Measurements from ENCODE around the gene CHAD. TPM values are rescaled to one million over a fixed set of nuclear protein-coding genes. Genes with fewer than 3 reads are reported as not detected.
"Not testable (repeated sequence)": the region's sequence is repeated elsewhere in the genome, so short reads cannot be mapped to it uniquely, and the experiment has no call there.

The CHAD gene
- total RNA-seq, 1 donor from 2014 or later = not detected

GRCh38 chr17:50493744-50494143 is 25.1 kb upstream of the CHAD start:
- DNase-seq = no peak

GRCh38 chr17:50492214-50492613 is 23.5 kb upstream of the CHAD start:
- no peak for DNase-seq

GRCh38 chr17:50491505-50491904 is 22.8 kb upstream of the CHAD start:
- DNase-seq = no peak

- no peak for DNase-seq
Observed at GRCh38 chr17:50488880-50489279, 20.2 kb upstream of the CHAD start.

GRCh38 chr17:50487213-50488096 is 18.8 kb upstream of the CHAD start:
- DNase-seq = no peak

- no peak for DNase-seq
Observed at GRCh38 chr17:50484386-50485155, 15.9 kb upstream of the CHAD start.

GRCh38 chr17:50483266-50483665 is 14.6 kb upstream of the CHAD start:
- DNase-seq = no peak

GRCh38 chr17:50482516-50482915 is 13.8 kb upstream of the CHAD start:
- DNase-seq = peak; percentile 80

- DNase-seq = no peak
Observed at GRCh38 chr17:50482110-50482509, 13.4 kb upstream of the CHAD start.

- DNase-seq = no peak
Observed at GRCh38 chr17:50481648-50482047, 13.0 kb upstream of the CHAD start.

- no peak for DNase-seq
Observed at GRCh38 chr17:50480854-50481490, 12.3 kb upstream of the CHAD start.

GRCh38 chr17:50480142-50480764 is 11.6 kb upstream of the CHAD start:
- no peak for DNase-seq

GRCh38 chr17:50479522-50480141 is 11.0 kb upstream of the CHAD start:
- no peak for DNase-seq

- DNase-seq = peak; percentile 79
Observed at GRCh38 chr17:50478391-50479381, 10.0 kb upstream of the CHAD start, which contains the start of gene RSAD1. TSS of gene RSAD1 (plus strand) at chr17:50478860. CDS start at chr17:50478885, 25 bp downstream.

GRCh38 chr17:50477976-50478375 is 9.3 kb upstream of the CHAD start:
- DNase-seq = no peak

GRCh38 chr17:50476545-50477315 is 8.1 kb upstream of the CHAD start:
- no peak for DNase-seq

GRCh38 chr17:50475775-50476544 is 7.3 kb upstream of the CHAD start:
- not testable (repeated sequence) for DNase-seq

- DNase-seq = no peak
Observed at GRCh38 chr17:50475362-50475761, 6.7 kb upstream of the CHAD start.

GRCh38 chr17:50474523-50474922 is 5.8 kb upstream of the CHAD start:
- no peak for DNase-seq
